ENCODE data around the gene PTK6.

GRCh38 chr20:63543131-63543530, 6.0 kb upstream of the PTK6 start:
- TF ChIP-seq CTCF (IDR thresholded peaks at IDR 0.05) (no peak), POLR2A (IDR thresholded peaks at IDR 0.05) (no peak)
